Keratinocyte (primary cell): ENCODE data around the gene MYH13. TPM values are rescaled to one million over a fixed set of nuclear protein-coding genes. Genes with fewer than 3 reads are reported as not detected.

Experiments
- DNase-seq: peaks from one replicate; pipeline ENCODE4 v3.0.0-alpha.2; 2011; ENCODE audit warnings: low read depth, missing footprints, low spot score
- FAIRE-seq: peaks from 2 replicates; lab custom pipeline; 2011; peaks lifted over from hg19 to GRCh38; lab: Jason Lieb, UNC
- H2AFZ ChIP-seq: 2 replicates; pipeline ENCODE4 v1.6.0; 2012; ENCODE audit warnings: low read length, control low read depth, inconsistent platforms; ENCODE audit not compliant: control insufficient read depth
- H3K27ac ChIP-seq: 2 replicates; pipeline ENCODE4 v1.5.1; 2011; ENCODE audit warnings: low read length; ENCODE audit not compliant: control insufficient read depth, insufficient read depth
- H3K27me3 ChIP-seq: 3 replicates; pipeline ENCODE4 v1.6.0; 2011; ENCODE audit warnings: low read length; ENCODE audit not compliant: control insufficient read depth, insufficient read depth; ENCODE audit errors: extremely low read depth
- H3K36me3 ChIP-seq, 2 experiments: 2 replicates in 1 of 2; 3 replicates in 1 of 2; pipeline ENCODE4 v1.5.1; 2011; ENCODE audit warnings: low read length in 2 of 2, mild to moderate bottlenecking in 1 of 2; ENCODE audit not compliant: control insufficient read depth in 2 of 2, insufficient read depth in 2 of 2; ENCODE audit errors: extremely low read depth in 1 of 2
- H3K4me1 ChIP-seq: 3 replicates; pipeline ENCODE4 v1.5.1; 2011; ENCODE audit warnings: low read length; ENCODE audit not compliant: control insufficient read depth, insufficient read depth; ENCODE audit errors: extremely low read depth
- H3K4me2 ChIP-seq: 3 replicates; pipeline ENCODE4 v1.6.0; 2011; ENCODE audit warnings: low read depth, low read length; ENCODE audit not compliant: control insufficient read depth, insufficient read depth; ENCODE audit errors: extremely low read depth
- H3K4me3 ChIP-seq, 3 experiments: fragments of 200-600 bp in 1 of 3; sonication (generic) in 1 of 3; 2 replicates in 2 of 3; 3 replicates in 1 of 3; pipeline ENCODE4 v1.5.1; 2011 to 2016; ENCODE audit warnings: low read length in 3 of 3, mild to moderate bottlenecking in 3 of 3, control low read depth in 2 of 3, inconsistent platforms in 1 of 3, low read depth in 1 of 3, mixed read lengths in 1 of 3, mixed run types in 1 of 3, moderate library complexity in 1 of 3; ENCODE audit not compliant: control insufficient read depth in 2 of 3, insufficient read depth in 2 of 3; ENCODE audit errors: extremely low read depth in 1 of 3
- H3K79me2 ChIP-seq: 2 replicates; pipeline ENCODE4 v1.6.0; 2012; ENCODE audit warnings: low read length; ENCODE audit not compliant: control insufficient read depth, insufficient read depth
- H3K9ac ChIP-seq: 3 replicates; pipeline ENCODE4 v1.6.0; 2011; ENCODE audit warnings: low read length; ENCODE audit not compliant: control insufficient read depth, insufficient read depth; ENCODE audit errors: extremely low read depth
- H3K9me1 ChIP-seq: 3 replicates; pipeline ENCODE4 v1.6.0; 2011; ENCODE audit warnings: low read length; ENCODE audit not compliant: control insufficient read depth, insufficient read depth; ENCODE audit errors: extremely low read depth
- H3K9me3 ChIP-seq: 2 replicates; pipeline ENCODE4 v1.5.1; 2012; ENCODE audit warnings: low read depth, low read length; ENCODE audit not compliant: control insufficient read depth
- H4K20me1 ChIP-seq: 3 replicates; pipeline ENCODE4 v1.6.0; 2011; ENCODE audit warnings: low read length; ENCODE audit not compliant: control insufficient read depth, insufficient read depth; ENCODE audit errors: extremely low read depth
- EZH2 ChIP-seq: IDR thresholded peaks from one replicate; pipeline ENCODE4 v1.6.1; 2012; ENCODE audit warnings: inconsistent platforms, mild to moderate bottlenecking, low read length, moderate library complexity
- dilution Hi-C: fragments of 300-500 bp; cut with MboI; formaldehyde crosslinking; loops from one replicate; pipeline ENCODE4 v1.7.0; 2020; ENCODE audit warnings: low sequenced_read_pairs; ENCODE audit not compliant: extremely low pct_ligation_motif_present
- polyA plus RNA-seq, 5 experiments: library from polyadenylated mRNA; depleted of rRNA in 3 of 5; stranded (reverse) in 3 of 5; stranded (forward) in 1 of 5; unstranded in 1 of 5; fragments of >200 nt; gene quantifications; 1 replicate in 1 of 5; 2 replicates in 3 of 5; 3 replicates in 1 of 5; pipeline versions ENCODE4 v1.2.1 to v1.2.3, GENCODE V29; 2011 to 2012; ENCODE audit warnings: missing spikeins in 2 of 5, low read depth in 1 of 5, low replicate concordance in 1 of 5
- TF ChIP-seq, protein P1 (sequence below), 3 experiments: IDR thresholded peaks in 1 of 3; conservative IDR thresholded peaks in 1 of 3; optimal IDR thresholded peaks in 1 of 3; 2 replicates in 2 of 3; 3 replicates in 1 of 3; pipeline versions ENCODE3 to v1.5.1; 2011; ENCODE audit warnings: low read length in 3 of 3, mild to moderate bottlenecking in 3 of 3, moderate library complexity in 2 of 3, control low read depth in 1 of 3, inconsistent platforms in 1 of 3; ENCODE audit not compliant: insufficient read depth in 2 of 3; ENCODE audit errors: extremely low read depth in 1 of 3

The MYH13 gene
- polyA plus RNA-seq, 1 donor (not counting 4 experiments of a cell fraction or from before 2014, with no cell fraction given): not detected

DNA sequence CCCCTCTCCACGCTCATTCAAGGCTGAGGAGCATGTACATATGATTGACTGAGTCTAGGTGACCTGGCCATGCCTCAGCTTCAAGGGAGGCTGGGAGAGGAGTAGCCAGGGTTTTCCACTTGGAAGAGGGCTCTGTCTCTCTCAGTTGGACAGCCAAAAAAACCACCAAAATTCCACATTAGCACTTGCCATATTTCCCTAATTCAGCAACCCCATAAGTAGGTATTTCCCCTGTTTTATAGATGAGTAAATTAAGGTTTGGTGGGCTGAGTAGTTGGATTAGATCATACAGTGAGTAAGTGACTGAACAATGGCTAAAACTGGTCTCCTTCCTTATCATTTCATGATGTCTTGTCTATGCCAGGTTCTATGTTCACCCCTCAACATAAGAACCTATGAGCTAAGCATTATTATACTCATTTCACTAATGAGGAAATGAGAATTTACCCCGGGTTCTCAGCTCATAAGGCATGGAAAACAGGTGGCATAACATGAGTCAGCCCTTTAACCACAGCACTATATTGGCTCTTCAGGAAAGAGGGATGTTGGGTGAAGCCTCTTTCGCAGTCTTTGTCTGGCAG lies 106.4 kb downstream of the MYH13 start:
- no peaks in the 10 kb centered on the region for H4K20me1 ChIP-seq
- H3K9me3 ChIP-seq: no peaks in the 10 kb centered on the region
- H3K79me2 ChIP-seq: no peaks in the 10 kb centered on the region
- H3K4me2 ChIP-seq: no peak overlapping the region
- no peak overlapping the region for H3K9ac ChIP-seq
- H3K27ac ChIP-seq: no peak overlapping the region
- H3K4me1 ChIP-seq: no peaks in the 10 kb centered on the region
- no peak overlapping the region for H3K4me3 ChIP-seq
- H3K27me3 ChIP-seq: no peaks in the 10 kb centered on the region
- DNase-seq (no peak), FAIRE-seq (no peak)
- H3K36me3 ChIP-seq: no peaks in the 10 kb centered on the region
- dilution Hi-C loops: no loop called here
- H2AFZ ChIP-seq: no peak overlapping the region
- TF ChIP-seq, protein P1, sequence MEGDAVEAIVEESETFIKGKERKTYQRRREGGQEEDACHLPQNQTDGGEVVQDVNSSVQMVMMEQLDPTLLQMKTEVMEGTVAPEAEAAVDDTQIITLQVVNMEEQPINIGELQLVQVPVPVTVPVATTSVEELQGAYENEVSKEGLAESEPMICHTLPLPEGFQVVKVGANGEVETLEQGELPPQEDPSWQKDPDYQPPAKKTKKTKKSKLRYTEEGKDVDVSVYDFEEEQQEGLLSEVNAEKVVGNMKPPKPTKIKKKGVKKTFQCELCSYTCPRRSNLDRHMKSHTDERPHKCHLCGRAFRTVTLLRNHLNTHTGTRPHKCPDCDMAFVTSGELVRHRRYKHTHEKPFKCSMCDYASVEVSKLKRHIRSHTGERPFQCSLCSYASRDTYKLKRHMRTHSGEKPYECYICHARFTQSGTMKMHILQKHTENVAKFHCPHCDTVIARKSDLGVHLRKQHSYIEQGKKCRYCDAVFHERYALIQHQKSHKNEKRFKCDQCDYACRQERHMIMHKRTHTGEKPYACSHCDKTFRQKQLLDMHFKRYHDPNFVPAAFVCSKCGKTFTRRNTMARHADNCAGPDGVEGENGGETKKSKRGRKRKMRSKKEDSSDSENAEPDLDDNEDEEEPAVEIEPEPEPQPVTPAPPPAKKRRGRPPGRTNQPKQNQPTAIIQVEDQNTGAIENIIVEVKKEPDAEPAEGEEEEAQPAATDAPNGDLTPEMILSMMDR (optimal IDR thresholded peaks at IDR 0.05 in 1 of 3, IDR thresholded peaks at IDR 0.05 in 1 of 3, conservative IDR thresholded peaks at IDR 0.05 in 1 of 3; ENCODE audit: extremely low read depth in 1 of 3, insufficient read depth in 2 of 3, low read length in 3 of 3): no peak
- TF ChIP-seq EZH2: no peak
- no peaks in the 10 kb centered on the region for H3K9me1 ChIP-seq

DNA sequence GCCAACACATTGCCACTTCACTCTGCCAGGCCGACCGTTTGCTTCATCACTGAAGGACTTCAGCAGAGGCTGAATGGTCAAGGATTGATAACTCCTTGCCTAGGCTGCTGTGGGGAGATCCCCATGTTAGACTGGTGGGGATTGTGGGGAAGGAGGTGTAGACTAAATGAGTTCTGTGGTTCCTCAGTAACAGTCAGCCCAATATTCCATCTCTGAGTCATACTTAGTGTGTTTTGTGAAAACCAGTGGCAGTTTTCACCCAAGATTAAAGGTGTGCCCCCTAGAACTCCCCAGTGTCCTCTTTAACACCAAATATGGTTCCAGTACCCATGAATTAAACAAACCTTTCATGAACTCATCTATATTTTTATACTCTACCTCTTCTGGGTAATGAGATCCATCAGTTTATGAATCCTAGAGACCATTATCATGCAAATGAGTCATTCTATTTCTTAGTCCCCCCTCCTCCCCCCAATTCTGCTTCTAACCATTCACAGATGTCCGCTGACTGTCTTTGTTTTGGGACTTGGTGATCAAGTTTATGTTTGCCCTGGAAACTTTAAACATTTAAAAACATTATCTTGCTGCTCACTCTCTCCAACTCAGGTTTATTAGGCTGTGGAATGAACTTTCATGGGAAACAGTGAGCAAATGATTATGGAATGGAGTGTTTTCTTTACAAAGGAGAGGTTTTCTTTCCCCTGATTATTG lies 107.6 kb downstream of the MYH13 start:
- H3K36me3 ChIP-seq: no peaks in the 10 kb centered on the region
- no peaks in the 10 kb centered on the region for H3K79me2 ChIP-seq
- no peaks in the 10 kb centered on the region for H4K20me1 ChIP-seq
- no peak overlapping the region for H3K27ac ChIP-seq
- no peak for FAIRE-seq
- dilution Hi-C loops: no loop called here
- no peaks in the 10 kb centered on the region for H3K9me1 ChIP-seq
- H2AFZ ChIP-seq: no peak overlapping the region
- no peaks in the 10 kb centered on the region for H3K4me1 ChIP-seq
- no peak for DNase-seq
- no peaks in the 10 kb centered on the region for H3K27me3 ChIP-seq
- no peak overlapping the region for H3K4me3 ChIP-seq
- H3K9ac ChIP-seq: no peak overlapping the region
- H3K9me3 ChIP-seq: no peaks in the 10 kb centered on the region
- TF ChIP-seq, protein P1 (optimal IDR thresholded peaks at IDR 0.05 in 1 of 3, IDR thresholded peaks at IDR 0.05 in 1 of 3, conservative IDR thresholded peaks at IDR 0.05 in 1 of 3; ENCODE audit: extremely low read depth in 1 of 3, insufficient read depth in 2 of 3, low read length in 3 of 3): no peak
- no peak for TF ChIP-seq EZH2
- no peak overlapping the region for H3K4me2 ChIP-seq
